ENCODE measurements around the gene FAM83E.
"Not testable (repeated sequence)": the region's sequence is repeated elsewhere in the genome, so short reads cannot be mapped to it uniquely, and the experiment has no call there.

Gene FAM83E

DNA sequence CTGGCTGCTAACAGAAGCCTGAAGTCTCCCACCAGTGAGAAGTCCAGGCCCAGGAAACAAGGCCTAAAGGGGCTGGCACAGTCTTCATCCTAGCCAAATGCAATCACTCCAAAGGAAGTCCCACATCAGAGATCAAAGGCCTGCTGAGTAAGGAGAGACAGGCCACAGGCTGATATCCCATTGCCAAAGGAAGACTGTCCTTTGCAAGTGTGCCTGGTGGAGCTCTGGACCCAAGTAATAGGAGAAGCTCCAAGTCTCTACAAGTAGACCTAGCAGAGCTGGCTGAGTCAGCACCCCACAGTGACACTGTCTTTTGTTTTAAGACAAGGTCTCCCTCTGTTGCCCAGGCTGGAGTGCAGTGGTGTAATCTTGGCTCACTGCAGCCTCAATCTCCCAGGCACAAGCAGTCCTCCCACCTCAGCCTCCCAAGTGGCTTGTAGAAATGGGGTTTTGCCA is 17.8 kb upstream of the FAM83E start:
- no peak for DNase-seq (ENCODE audit: insufficient read length)
- TF ChIP-seq POLR2A (IDR thresholded peaks at IDR 0.05; ENCODE audit: low read depth, low read length) (no peak), POLR2AphosphoS5 (IDR thresholded peaks at IDR 0.05; ENCODE audit: low read depth, low read length) (no peak), TAF1 (IDR thresholded peaks at IDR 0.05; ENCODE audit: borderline replicate concordance, low read depth, low read length) (no peak)
- no peak for FAIRE-seq

DNA sequence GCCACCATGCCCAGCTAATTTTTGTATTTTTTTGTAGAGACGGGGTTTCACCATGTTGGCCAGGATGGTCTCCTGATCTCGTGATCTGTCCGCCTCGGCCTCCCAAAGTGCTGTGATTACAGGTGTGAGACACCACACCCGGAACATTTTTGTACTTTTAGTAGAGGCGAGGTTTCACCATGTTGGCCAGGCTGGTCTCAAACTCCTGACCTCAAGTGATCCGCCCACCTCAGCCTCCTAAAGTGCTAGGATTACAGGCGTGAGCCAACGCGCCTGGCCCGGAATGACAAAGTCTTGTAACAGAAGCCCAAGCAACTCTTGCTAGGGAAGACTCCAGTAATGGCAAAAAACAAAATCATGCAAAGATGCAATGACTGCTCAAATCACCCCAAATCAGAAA is 17.4 kb upstream of the FAM83E start:
- not testable (repeated sequence) for FAIRE-seq; DNase-seq (ENCODE audit: insufficient read length)

DNA sequence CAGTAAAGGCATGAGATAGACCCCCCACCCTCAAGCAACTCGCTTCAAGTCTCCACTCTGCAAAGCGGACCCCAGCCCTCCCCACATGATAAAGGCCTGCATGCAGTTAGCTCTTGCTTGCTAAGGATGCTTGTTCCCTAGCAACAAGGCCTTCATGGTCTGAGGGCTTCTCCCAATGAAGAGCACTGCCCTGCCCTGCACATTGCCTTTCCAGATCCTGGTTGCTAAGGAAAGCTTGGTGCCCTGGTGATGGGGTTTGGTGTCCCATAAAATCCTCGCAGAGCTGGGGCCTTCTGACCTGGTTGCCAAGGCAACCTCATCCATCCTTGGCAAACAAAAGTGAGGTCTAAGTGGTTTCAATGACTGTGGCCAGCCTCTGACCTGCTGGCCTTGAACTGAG is 16.3 kb upstream of the FAM83E start:
- TF ChIP-seq TAF1 (IDR thresholded peaks at IDR 0.05; ENCODE audit: borderline replicate concordance, low read depth, low read length), result no peak
- no peak for TF ChIP-seq POLR2A (IDR thresholded peaks at IDR 0.05; ENCODE audit: low read depth, low read length)
- no peak for TF ChIP-seq POLR2AphosphoS5 (IDR thresholded peaks at IDR 0.05; ENCODE audit: low read depth, low read length)
- DNase-seq (ENCODE audit: insufficient read length), result no peak
- no peak for FAIRE-seq

DNA sequence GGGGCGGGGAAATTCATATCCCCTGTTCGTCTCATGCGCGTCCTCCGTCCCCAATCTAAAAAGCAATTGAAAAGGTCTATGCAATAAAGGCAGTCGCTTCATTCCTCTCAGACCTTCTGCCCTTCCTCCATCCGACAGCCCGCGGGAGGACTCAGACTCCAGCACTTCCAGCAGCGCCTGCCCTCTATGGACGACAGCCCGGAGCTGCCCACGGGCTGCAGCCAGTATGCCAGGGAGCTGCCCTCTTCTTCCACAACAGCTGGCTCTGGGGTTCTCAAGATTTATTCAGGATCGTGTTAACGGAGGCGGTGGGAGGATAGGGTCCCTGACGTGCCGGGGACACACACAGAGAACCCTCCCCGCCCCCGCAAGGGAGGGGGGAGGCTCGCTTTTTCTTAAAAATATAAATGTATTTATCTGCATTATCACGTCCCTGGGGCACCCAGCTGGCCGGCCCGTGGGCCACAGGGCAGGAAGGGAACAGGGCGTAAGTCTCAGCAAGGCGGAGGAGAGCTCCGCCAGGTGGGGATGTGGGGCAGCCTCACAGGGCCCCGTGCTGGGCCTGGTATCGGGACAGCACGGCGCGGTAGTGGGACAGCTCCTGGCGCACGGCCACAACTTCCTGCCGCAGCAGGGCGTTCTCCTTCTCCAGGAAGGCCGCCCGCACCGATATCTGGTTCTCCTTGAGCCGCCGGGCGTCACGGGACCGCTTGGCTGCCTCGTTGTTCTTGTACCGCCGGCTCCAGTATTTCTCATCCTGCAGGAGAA is 15.6 kb upstream of the FAM83E start:
- no peak for FAIRE-seq
- no peak for DNase-seq (ENCODE audit: insufficient read length)
- TF ChIP-seq POLR2A (IDR thresholded peaks at IDR 0.05; ENCODE audit: low read depth, low read length) (no peak; the same call in 1 of the 2 replicates), TAF1 (IDR thresholded peaks at IDR 0.05; ENCODE audit: borderline replicate concordance, low read depth, low read length) (no peak), POLR2AphosphoS5 (IDR thresholded peaks at IDR 0.05; ENCODE audit: low read depth, low read length) (no peak)

DNA sequence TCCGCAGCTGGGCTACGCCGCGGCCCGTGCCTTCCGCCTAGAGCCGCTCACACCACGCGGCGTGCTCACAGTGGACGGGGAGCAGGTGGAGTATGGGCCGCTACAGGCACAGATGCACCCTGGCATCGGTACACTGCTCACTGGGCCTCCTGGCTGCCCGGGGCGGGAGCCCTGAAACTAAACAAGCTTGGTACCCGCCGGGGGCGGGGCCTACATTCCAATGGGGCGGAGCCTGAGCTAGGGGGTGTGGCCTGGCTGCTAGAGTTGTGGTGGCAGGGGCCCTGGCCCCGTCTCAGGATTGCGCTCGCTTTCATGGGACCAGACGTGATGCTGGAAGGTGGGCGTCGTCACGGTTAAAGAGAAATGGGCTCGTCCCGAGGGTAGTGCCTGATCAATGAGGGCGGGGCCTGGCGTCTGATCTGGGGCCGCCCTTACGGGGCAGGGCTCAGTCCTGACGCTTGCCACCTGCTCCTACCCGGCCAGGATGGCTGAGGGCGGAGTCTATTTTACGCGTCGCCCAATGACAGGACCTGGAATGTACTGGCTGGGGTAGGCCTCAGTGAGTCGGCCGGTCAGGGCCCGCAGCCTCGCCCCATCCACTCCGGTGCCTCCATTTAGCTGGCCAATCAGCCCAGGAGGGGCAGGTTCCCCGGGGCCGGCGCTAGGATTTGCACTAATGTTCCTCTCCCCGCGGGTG is 14.9 kb upstream of the FAM83E start:
- peak; percentile 5 for FAIRE-seq
- no peak for DNase-seq (ENCODE audit: insufficient read length)
- TF ChIP-seq TAF1 (IDR thresholded peaks at IDR 0.05; ENCODE audit: borderline replicate concordance, low read depth, low read length) (no peak), POLR2A (IDR thresholded peaks at IDR 0.05; ENCODE audit: low read depth, low read length) (no peak; the same call in 1 of the 2 replicates), POLR2AphosphoS5 (IDR thresholded peaks at IDR 0.05; ENCODE audit: low read depth, low read length) (no peak)

DNA sequence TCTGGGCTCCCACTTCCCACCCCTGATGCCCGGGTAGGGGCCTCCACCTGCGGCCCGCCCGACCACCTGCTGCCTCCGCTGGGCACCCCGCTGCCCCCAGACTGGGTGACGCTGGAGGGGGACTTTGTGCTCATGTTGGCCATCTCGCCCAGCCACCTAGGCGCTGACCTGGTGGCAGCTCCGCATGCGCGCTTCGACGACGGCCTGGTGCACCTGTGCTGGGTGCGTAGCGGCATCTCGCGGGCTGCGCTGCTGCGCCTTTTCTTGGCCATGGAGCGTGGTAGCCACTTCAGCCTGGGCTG is 14.4 kb upstream of the FAM83E start:
- no peak for FAIRE-seq
- no peak for TF ChIP-seq POLR2AphosphoS5 (IDR thresholded peaks at IDR 0.05; ENCODE audit: low read depth, low read length)
- no peak for TF ChIP-seq POLR2A (IDR thresholded peaks at IDR 0.05; ENCODE audit: low read depth, low read length)
- TF ChIP-seq TAF1 (IDR thresholded peaks at IDR 0.05; ENCODE audit: borderline replicate concordance, low read depth, low read length), result no peak
- no peak for DNase-seq (ENCODE audit: insufficient read length)

DNA sequence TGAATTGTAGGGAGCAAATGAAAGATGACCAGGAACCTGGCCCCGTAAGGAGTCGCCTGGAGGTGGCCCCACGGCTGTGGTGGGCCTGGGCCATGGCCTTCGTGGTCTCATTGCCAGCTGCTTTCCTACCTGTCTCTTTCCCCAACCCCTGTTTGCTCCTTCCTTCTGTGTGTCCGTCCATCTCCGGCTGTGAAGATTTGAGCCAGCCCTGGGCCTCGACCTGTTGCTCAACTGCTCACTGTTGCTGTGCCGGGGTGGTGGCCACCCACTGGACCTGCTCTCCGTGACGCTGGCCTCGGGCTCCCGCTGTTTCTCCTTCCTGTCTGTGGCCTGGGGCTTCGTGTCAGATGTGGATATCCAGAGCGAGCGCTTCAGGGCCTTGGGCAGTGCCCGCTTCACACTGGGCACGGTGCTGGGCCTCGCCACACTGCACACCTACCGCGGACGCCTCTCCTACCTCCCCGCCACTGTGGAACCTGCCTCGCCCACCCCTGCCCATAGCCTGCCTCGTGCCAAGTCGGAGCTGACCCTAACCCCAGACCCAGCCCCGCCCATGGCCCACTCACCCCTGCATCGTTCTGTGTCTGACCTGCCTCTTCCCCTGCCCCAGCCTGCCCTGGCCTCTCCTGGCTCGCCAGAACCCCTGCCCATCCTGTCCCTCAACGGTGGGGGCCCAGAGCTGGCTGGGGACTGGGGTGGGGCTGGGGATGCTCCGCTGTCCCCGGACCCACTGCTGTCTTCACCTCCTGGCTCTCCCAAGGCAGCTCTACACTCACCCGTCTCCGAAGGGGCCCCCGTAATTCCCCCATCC is 13.8 kb upstream of the FAM83E start:
- no peak for DNase-seq (ENCODE audit: insufficient read length)

DNA sequence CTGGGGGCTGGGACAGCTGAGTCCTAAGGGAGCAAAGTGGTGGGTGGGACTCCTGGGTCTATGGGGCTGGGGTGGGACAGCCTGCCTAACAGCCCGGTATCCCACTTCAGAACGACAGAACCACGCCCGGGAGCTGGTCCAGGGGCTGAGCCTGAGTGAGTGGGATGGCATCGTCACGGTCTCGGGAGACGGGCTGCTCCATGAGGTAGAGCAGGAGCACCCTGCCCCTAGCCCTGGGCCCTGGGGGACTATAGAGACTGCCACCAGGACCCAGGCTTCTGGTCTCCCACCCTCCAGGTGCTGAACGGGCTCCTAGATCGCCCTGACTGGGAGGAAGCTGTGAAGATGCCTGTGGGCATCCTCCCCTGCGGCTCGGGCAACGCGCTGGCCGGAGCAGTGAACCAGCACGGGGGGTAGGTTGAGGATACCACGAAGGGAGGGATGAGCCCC is 13.0 kb upstream of the FAM83E start:
- DNase-seq (ENCODE audit: insufficient read length), result no peak
- TF ChIP-seq TAF1 (IDR thresholded peaks at IDR 0.05; ENCODE audit: borderline replicate concordance, low read depth, low read length) (no peak), POLR2AphosphoS5 (IDR thresholded peaks at IDR 0.05; ENCODE audit: low read depth, low read length) (no peak), POLR2A (IDR thresholded peaks at IDR 0.05; ENCODE audit: low read depth, low read length) (no peak)
- no peak for FAIRE-seq

More for the DNA sequence above, 13.8 kb upstream of the FAM83E start:
- TF ChIP-seq TAF1 (IDR thresholded peaks at IDR 0.05; ENCODE audit: borderline replicate concordance, low read depth, low read length) (no peak), POLR2AphosphoS5 (IDR thresholded peaks at IDR 0.05; ENCODE audit: low read depth, low read length) (no peak)
- FAIRE-seq, result no peak

DNA sequence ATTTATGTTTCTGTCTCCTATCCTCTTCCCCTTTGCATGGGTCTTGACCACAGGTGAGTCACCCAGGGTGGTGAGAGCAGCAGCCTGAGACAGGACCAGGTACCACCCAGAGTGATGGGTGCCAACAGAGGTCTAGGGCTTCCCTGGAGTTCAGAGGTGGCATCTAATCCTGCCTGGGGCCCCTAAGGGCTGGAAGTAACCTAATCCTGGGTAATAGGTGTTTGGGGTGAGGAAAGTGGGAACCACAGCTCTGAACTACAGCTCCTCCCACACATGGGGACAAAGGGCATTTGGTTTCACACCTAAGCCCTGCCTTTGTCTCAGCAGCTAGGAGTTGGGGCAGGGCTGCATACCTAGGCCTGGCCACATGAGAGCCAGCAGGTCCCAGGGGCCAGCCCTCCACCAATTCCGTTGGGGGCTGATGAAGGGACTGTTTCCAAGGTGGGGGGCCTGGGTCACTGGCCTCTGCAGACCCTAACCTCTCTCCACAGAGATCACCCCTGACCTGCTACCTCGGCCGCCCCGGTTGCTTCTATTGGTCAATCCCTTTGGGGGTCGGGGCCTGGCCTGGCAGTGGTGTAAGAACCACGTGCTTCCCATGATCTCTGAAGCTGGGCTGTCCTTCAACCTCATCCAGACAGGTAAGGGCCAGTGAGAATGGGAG is 12.5 kb upstream of the FAM83E start:
- DNase-seq (ENCODE audit: insufficient read length) (no peak), FAIRE-seq (no peak)
- TF ChIP-seq POLR2AphosphoS5 (IDR thresholded peaks at IDR 0.05; ENCODE audit: low read depth, low read length), result no peak
- TF ChIP-seq POLR2A (IDR thresholded peaks at IDR 0.05; ENCODE audit: low read depth, low read length), result no peak; the same call in 1 of the 2 replicates
- TF ChIP-seq TAF1 (IDR thresholded peaks at IDR 0.05; ENCODE audit: borderline replicate concordance, low read depth, low read length), result no peak

DNA sequence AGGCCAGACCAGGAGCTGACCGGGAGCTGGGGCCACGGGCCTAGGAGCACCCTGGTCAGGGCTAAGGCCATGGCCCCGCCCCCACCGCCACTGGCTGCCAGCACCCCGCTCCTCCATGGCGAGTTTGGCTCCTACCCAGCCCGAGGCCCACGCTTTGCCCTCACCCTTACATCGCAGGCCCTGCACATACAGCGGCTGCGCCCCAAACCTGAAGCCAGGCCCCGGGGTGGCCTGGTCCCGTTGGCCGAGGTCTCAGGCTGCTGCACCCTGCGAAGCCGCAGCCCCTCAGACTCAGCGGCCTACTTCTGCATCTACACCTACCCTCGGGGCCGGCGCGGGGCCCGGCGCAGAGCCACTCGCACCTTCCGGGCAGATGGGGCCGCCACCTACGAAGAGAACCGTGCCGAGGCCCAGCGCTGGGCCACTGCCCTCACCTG is 11.0 kb upstream of the FAM83E start:
- FAIRE-seq, result no peak
- TF ChIP-seq POLR2A (IDR thresholded peaks at IDR 0.05; ENCODE audit: low read depth, low read length) (no peak), POLR2AphosphoS5 (IDR thresholded peaks at IDR 0.05; ENCODE audit: low read depth, low read length) (no peak), TAF1 (IDR thresholded peaks at IDR 0.05; ENCODE audit: borderline replicate concordance, low read depth, low read length) (no peak)
- no peak for DNase-seq (ENCODE audit: insufficient read length)

Measured in GM12892 (cell line).